ENCODE data around the gene MAJIN. TPM values are rescaled to one million over a fixed set of nuclear protein-coding genes. Genes with fewer than 3 reads are reported as not detected.

MAJIN gene
- total and polyA plus RNA-seq, 2 experiments from 2014 or later, result not detected

- no peak overlapping the region for H3K27ac ChIP-seq (ENCODE audit: low read depth)
- Mint-ChIP-seq H3K36me3 (ENCODE audit: low read depth) (no peaks in the 10 kb centered on the region), H3K27me3 (ENCODE audit: insufficient read depth, low read depth, poor library complexity) (peaks cover 5% of the 10 kb centered on the region), H3K4me3 (no peak overlapping the region), H3K9me3 (no peaks in the 10 kb centered on the region), H3K4me1 (no peaks in the 10 kb centered on the region), H3K27ac (no peak overlapping the region)
- no peaks in the 10 kb centered on the region for H3K4me1 ChIP-seq (ENCODE audit: insufficient read depth)
- H3K79me2 ChIP-seq (replicated peaks; ENCODE audit: insufficient read depth), result no peaks in the 10 kb centered on the region
- H4K20me1 ChIP-seq (replicated peaks; ENCODE audit: insufficient read depth), result no peaks in the 10 kb centered on the region
- no peak for ATAC-seq
- H3K27me3 ChIP-seq (ENCODE audit: insufficient read depth), result peaks cover 3% of the 10 kb centered on the region; the same call in 1 of the 2 replicates
- H3K4me2 ChIP-seq, result no peak overlapping the region
- no peaks in the 10 kb centered on the region for H3F3A ChIP-seq (replicated peaks; ENCODE audit: low read depth)
- DNase-seq (ENCODE audit: low spot score), result no peak
- TF ChIP-seq ETS1 (IDR thresholded peaks at IDR 0.05) (no peak), ZNF462 (CRISPR knock-in tag; IDR thresholded peaks at IDR 0.05) (no peak), NANOG (IDR thresholded peaks at IDR 0.05; ENCODE audit: borderline replicate concordance) (no peak), CREB1 (CRISPR knock-in tag; IDR thresholded peaks at IDR 0.05; ENCODE audit: low read depth) (no peak), STAT1 (IDR thresholded peaks at IDR 0.05; ENCODE audit: unreplicated experiment) (no peak), ZNF114 (CRISPR knock-in tag; IDR thresholded peaks at IDR 0.05) (no peak), EZH2phosphoT487 (IDR thresholded peaks at IDR 0.05; ENCODE audit: unreplicated experiment) (no peak), REST (IDR thresholded peaks at IDR 0.05; ENCODE audit: unreplicated experiment) (no peak), CTCF (conservative IDR thresholded peaks at IDR 0.05; ENCODE audit: low read depth in 2 of 2) (no peak)
- no peak overlapping the region for H3K4me3 ChIP-seq
- H2AFZ ChIP-seq, result no peak overlapping the region
- H3K36me3 ChIP-seq (ENCODE audit: insufficient read depth), result no peaks in the 10 kb centered on the region
- no peaks in the 10 kb centered on the region for H3K9me2 ChIP-seq (ENCODE audit: insufficient read depth)
These were observed 8.8 kb downstream of the MAJIN start for GRCh38 chr11:64963072-64963631.
